HG03060 (cell line): ENCODE results near the gene RPL23.

Experiments used
- ATAC-seq: cut with Tn5 transposase; IDR thresholded peaks from one replicate; pipeline ENCODE4 v1.9.1; 2021; ENCODE audit warnings: low read depth, moderate number of reproducible peaks; ENCODE audit not compliant: unreplicated experiment

Gene RPL23

GRCh38 chr17:38885044-38885727 is 31.7 kb upstream of the RPL23 start:
- no peak for ATAC-seq

GRCh38 chr17:38883592-38884526 is 30.3 kb upstream of the RPL23 start:
- ATAC-seq, result no peak

- ATAC-seq, result no peak
These were observed 29.3 kb upstream of the RPL23 start for GRCh38 chr17:38882870-38883269.

GRCh38 chr17:38881600-38882191 is 28.2 kb upstream of the RPL23 start:
- no peak for ATAC-seq

GRCh38 chr17:38879878-38880665 is 26.6 kb upstream of the RPL23 start:
- no peak for ATAC-seq

- no peak for ATAC-seq
These were observed 23.8 kb upstream of the RPL23 start for GRCh38 chr17:38877130-38877851.

- ATAC-seq, result no peak
These were observed 22.1 kb upstream of the RPL23 start for GRCh38 chr17:38875477-38876075.

- no peak for ATAC-seq
These were observed 21.2 kb upstream of the RPL23 start for GRCh38 chr17:38874505-38875400.

GRCh38 chr17:38873640-38874380 is 20.3 kb upstream of the RPL23 start:
- ATAC-seq, result no peak

- no peak for ATAC-seq
These were observed 19.3 kb upstream of the RPL23 start for GRCh38 chr17:38872671-38873385.

- ATAC-seq, result no peak
These were observed 18.5 kb upstream of the RPL23 start for GRCh38 chr17:38872027-38872511.

- ATAC-seq, result no peak
These were observed 17.9 kb upstream of the RPL23 start for GRCh38 chr17:38871247-38872015.

GRCh38 chr17:38870259-38871165 is 17.0 kb upstream of the RPL23 start:
- no peak for ATAC-seq

GRCh38 chr17:38869526-38870258 is 16.2 kb upstream of the RPL23 start, which contains the start of gene LASP1:
Gene LASP1 (plus strand): TSS chr17:38870058. CDS start chr17:38870190, 132 bp downstream.
- no peak for ATAC-seq
